Spleen (tissue), 11 donors: ENCODE measurements around the gene STK11IP. TPM values are rescaled to one million over a fixed set of nuclear protein-coding genes. Genes with fewer than 3 reads are reported as not detected.

Experiments
- DNase-seq: peaks from one replicate; pipeline ENCODE4 v3.0.0-alpha.2; 2020
- H3K27ac ChIP-seq, 8 donors: fragments of 200-600 bp; sonication (generic) in 7 of 8; 1 replicate in 4 of 8; 2 replicates in 4 of 8; pipeline versions ENCODE4 v1.5.0 to v1.8.0; 2016 to 2021; ENCODE audit warnings: inconsistent platforms in 4 of 8, mild to moderate bottlenecking in 4 of 8, moderate library complexity in 1 of 8
- H3K27me3 ChIP-seq, 7 donors: fragments of 200-600 bp; sonication (generic) in 6 of 7; replicated peaks in 1 of 7; 1 replicate in 4 of 7; 2 replicates in 3 of 7; pipeline versions ENCODE4 v1.5.0 to v1.8.0; 2016 to 2021; ENCODE audit warnings: inconsistent platforms in 3 of 7, mild to moderate bottlenecking in 1 of 7
- H3K36me3 ChIP-seq, 6 donors: fragments of 200-600 bp; sonication (generic) in 5 of 6; 1 replicate in 4 of 6; 2 replicates in 2 of 6; pipeline versions ENCODE4 v1.5.0 to v1.8.0; 2016 to 2021; ENCODE audit warnings: inconsistent platforms in 2 of 6
- H3K4me1 ChIP-seq, 6 donors: fragments of 200-600 bp; sonication (generic) in 5 of 6; 1 replicate in 3 of 6; 2 replicates in 3 of 6; pipeline versions ENCODE4 v1.5.0 to v1.8.0; 2016 to 2021; ENCODE audit warnings: inconsistent platforms in 3 of 6
- H3K4me3 ChIP-seq, 8 donors: fragments of 200-600 bp; sonication (generic) in 7 of 8; 1 replicate in 4 of 8; 2 replicates in 4 of 8; pipeline versions ENCODE4 v1.5.0 to v1.8.0; 2016 to 2021; ENCODE audit warnings: inconsistent platforms in 4 of 8, mild to moderate bottlenecking in 4 of 8, moderate library complexity in 2 of 8
- H3K9me3 ChIP-seq, 8 donors: fragments of 200-600 bp; sonication (generic) in 7 of 8; 1 replicate in 4 of 8; 2 replicates in 4 of 8; pipeline versions ENCODE4 v1.5.0 to v1.8.0; 2016 to 2021; ENCODE audit warnings: inconsistent platforms in 4 of 8
- CTCF ChIP-seq, 11 experiments: fragments of 200-600 bp in 7 of 11; fragments of 450-650 bp in 4 of 11; sonication (generic) in 4 of 11; IDR thresholded peaks in 8 of 11; conservative IDR thresholded peaks in 3 of 11; 1 replicate in 7 of 11; 2 replicates in 4 of 11; pipeline versions ENCODE4 v1.4.0 to v1.8.0; 2016 to 2021; ENCODE audit warnings: antibody characterized with exemption in 11 of 11, inconsistent platforms in 4 of 11, mild to moderate bottlenecking in 1 of 11
- POLR2A ChIP-seq, 3 donors: fragments of 450-650 bp; IDR thresholded peaks; one replicate each; pipeline ENCODE4 v1.5.1; 2017; ENCODE audit warnings: antibody characterized with exemption in 3 of 3, mild to moderate bottlenecking in 1 of 3
- POLR2AphosphoS5 ChIP-seq, 3 donors: sonication (generic); formaldehyde crosslinking; IDR thresholded peaks; one replicate each; pipeline ENCODE4 v1.5.1; 2017; ENCODE audit warnings: antibody characterized with exemption in 3 of 3
- WGBS, 5 donors: extraction: QIAGEN DNeasy Blood & Tissue Kit in 3 of 5; methylation state at CpG; one replicate each; pipeline versions ENCODE4 v1.1.5 to v1.1.7; 2013 to 2018; 5-methylcytosine and 5-hydroxymethylcytosine counted together
- intact Hi-C: fragments of 100-400 bp; cut with DNase I; formaldehyde crosslinking; loops from one replicate; pipeline ENCODE4 v1.15.0; 2023; ENCODE audit warnings: low total_unique reads
- polyA plus RNA-seq, 3 donors: library from polyadenylated mRNA; stranded (reverse); fragments of 200-250 nt; gene quantifications; one replicate each; pipeline ENCODE4 v1.2.1, GENCODE V29; 2013
- total RNA-seq, 7 donors: library from RNA; depleted of rRNA in 3 of 7; stranded (reverse); fragments of >200 nt in 3 of 7; fragmentation: NEBNext Ultra II Directional in 4 of 7; extraction: Animal tissue kit (Norgen Biotek cat#: 25700) in 4 of 7; gene quantifications; one replicate each; pipeline versions ENCODE4 v1.1.0 to v1.2.1, GENCODE V29; 2016 to 2021
- donor health status: healthy with polysubstance abuse.
- donor health status: DM: no; HTN: no; CAD: no; lungs with moderate emphysema.
- donor health status: DM: no; HTN: no; CAD: no.
- donor health status: Bipolar disorder and iron deficiency.
- donor health status: healthy.
- donor health status: DM: no; HTN: no; CAD: no.
- donor health status: DM: yes; HTN: yes; CAD: no.

STK11IP gene
- total and polyA plus RNA-seq, 10 donors, result 15.8 to 57.0 (median 36.5) TPM

GRCh38 chr2:219643084-219643473 lies 45.4 kb downstream of the STK11IP start:
- Histone ChIP-seq H3K4me1 (peaks cover 0 to 29% (median 11%) of the 10 kb centered on the region in 6 donors), H3K4me3 (no peak overlapping the region), H3K27ac (no peak overlapping the region), H3K36me3 (no peaks in the 10 kb centered on the region), H3K9me3 (no peaks in the 10 kb centered on the region), H3K27me3 (peaks cover 0 to 53% (median 0%) of the 10 kb centered on the region in 7 donors)
- DNase-seq, result no peak
- 82 to 93% (median 86%) methylated on average over 7 of the region's 7 CpGs for WGBS, 5 donors
- TF ChIP-seq CTCF (IDR thresholded peaks at IDR 0.05 in 8 of 11, conservative IDR thresholded peaks at IDR 0.05 in 3 of 11) (no peak), POLR2A (IDR thresholded peaks at IDR 0.05) (no peak), POLR2AphosphoS5 (IDR thresholded peaks at IDR 0.05) (no peak)
- intact Hi-C loops, result loop anchor here (5.0 kb wide), 1 partner anchor 101 kb away; the partner anchor contains the start of genes CHPF and TMEM198

GRCh38 chr2:219643788-219644398 lies 46.2 kb downstream of the STK11IP start:
- Histone ChIP-seq H3K36me3 (no peaks in the 10 kb centered on the region), H3K4me3 (no peak overlapping the region), H3K27me3 (peaks cover 0 to 53% (median 0%) of the 10 kb centered on the region in 7 donors), H3K4me1 (peaks cover 0 to 27% (median 11%) of the 10 kb centered on the region in 6 donors), H3K9me3 (no peaks in the 10 kb centered on the region), H3K27ac (no peak overlapping the region)
- WGBS, 5 donors, result 81 to 90% (median 89%) methylated on average over 14 of the region's 14 CpGs
- DNase-seq, result no peak
- intact Hi-C loops, result loop anchor here (5.0 kb wide), 1 partner anchor 102 kb away; the partner anchor contains the start of genes CHPF and TMEM198
- TF ChIP-seq POLR2A (IDR thresholded peaks at IDR 0.05) (no peak), CTCF (IDR thresholded peaks at IDR 0.05 in 8 of 11, conservative IDR thresholded peaks at IDR 0.05 in 3 of 11) (no peak), POLR2AphosphoS5 (IDR thresholded peaks at IDR 0.05) (no peak)

GRCh38 chr2:219644801-219645480 lies 47.3 kb downstream of the STK11IP start:
- Histone ChIP-seq H3K9me3 (no peaks in the 10 kb centered on the region), H3K27ac (no peak overlapping the region), H3K36me3 (no peaks in the 10 kb centered on the region), H3K4me1 (peaks cover 0 to 21% (median 11%) of the 10 kb centered on the region in 6 donors), H3K27me3 (peaks cover 0 to 54% (median 0%) of the 10 kb centered on the region in 7 donors), H3K4me3 (no peak overlapping the region)
- TF ChIP-seq POLR2A (IDR thresholded peaks at IDR 0.05), result no peak
- WGBS, 5 donors, result 66 to 73% (median 71%) methylated on average over 14 to 17 of the region's 17 CpGs
- intact Hi-C loops, result loop anchor here (5.0 kb wide), 1 partner anchor 103 kb away; the partner anchor contains the start of genes CHPF and TMEM198
- no peak for DNase-seq

GRCh38 chr2:219645631-219646527 lies 48.2 kb downstream of the STK11IP start:
- no peak for DNase-seq
- intact Hi-C loops, result no loop called here
- TF ChIP-seq POLR2A (IDR thresholded peaks at IDR 0.05) (no peak), CTCF (IDR thresholded peaks at IDR 0.05 in 8 of 11, conservative IDR thresholded peaks at IDR 0.05 in 3 of 11) (no peak)

More at GRCh38 chr2:219645631-219646527, 48.2 kb downstream of the STK11IP start:
- H3K4me1 ChIP-seq, result peaks cover 0 to 21% (median 11%) of the 10 kb centered on the region in 6 donors
- no peak overlapping the region for H3K27ac ChIP-seq
- no peaks in the 10 kb centered on the region for H3K36me3 ChIP-seq
- H3K4me3 ChIP-seq, result no peak overlapping the region
- WGBS, 5 donors, result 76 to 88% (median 85%) methylated on average over 11 to 12 of the region's 12 CpGs
- no peaks in the 10 kb centered on the region for H3K9me3 ChIP-seq
- H3K27me3 ChIP-seq, result peaks cover 0 to 57% (median 3%) of the 10 kb centered on the region in 7 donors
